A673 (cell line): ENCODE measurements around the gene RPP38.

Experiments used
- EZH2 ChIP-seq: fragments of 200-600 bp; sonication (generic); IDR thresholded peaks from 2 replicates; pipeline ENCODE4 v1.6.1; 2017; ENCODE audit warnings: borderline replicate concordance, low read depth, mild to moderate bottlenecking, mixed read lengths, antibody characterized with exemption, low read length; ENCODE audit not compliant: poor library complexity, severe bottlenecking
- TF ChIP-seq, protein P1 (sequence below): fragments of 300-800, 200-600 bp; sonication (generic); conservative IDR thresholded peaks from 2 replicates; pipeline ENCODE4 v1.5.1; 2017; ENCODE audit warnings: low read depth, mild to moderate bottlenecking, antibody characterized with exemption, low read length, moderate library complexity, mixed read lengths

DNA sequence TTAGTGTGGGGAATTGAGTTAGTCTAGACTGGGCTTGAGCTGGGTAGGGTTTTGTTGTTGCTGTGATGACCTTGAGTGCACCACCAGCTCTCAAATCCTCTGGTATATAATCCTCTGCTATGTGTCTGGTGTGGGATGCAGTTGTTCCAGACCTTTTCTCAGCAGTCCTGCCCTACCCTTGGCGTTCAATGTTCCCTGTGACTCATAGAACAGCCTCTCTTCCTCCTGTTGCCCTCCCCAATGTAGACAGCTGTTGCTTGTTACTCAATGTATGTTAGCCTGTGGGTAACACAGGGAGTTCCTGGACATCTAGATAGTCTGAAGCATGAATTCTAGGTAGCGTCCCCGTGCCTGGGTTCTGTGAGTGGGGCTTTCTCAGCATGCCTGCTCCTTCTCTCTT lies 28.4 kb upstream of the RPP38 start:
- TF ChIP-seq, protein P1, sequence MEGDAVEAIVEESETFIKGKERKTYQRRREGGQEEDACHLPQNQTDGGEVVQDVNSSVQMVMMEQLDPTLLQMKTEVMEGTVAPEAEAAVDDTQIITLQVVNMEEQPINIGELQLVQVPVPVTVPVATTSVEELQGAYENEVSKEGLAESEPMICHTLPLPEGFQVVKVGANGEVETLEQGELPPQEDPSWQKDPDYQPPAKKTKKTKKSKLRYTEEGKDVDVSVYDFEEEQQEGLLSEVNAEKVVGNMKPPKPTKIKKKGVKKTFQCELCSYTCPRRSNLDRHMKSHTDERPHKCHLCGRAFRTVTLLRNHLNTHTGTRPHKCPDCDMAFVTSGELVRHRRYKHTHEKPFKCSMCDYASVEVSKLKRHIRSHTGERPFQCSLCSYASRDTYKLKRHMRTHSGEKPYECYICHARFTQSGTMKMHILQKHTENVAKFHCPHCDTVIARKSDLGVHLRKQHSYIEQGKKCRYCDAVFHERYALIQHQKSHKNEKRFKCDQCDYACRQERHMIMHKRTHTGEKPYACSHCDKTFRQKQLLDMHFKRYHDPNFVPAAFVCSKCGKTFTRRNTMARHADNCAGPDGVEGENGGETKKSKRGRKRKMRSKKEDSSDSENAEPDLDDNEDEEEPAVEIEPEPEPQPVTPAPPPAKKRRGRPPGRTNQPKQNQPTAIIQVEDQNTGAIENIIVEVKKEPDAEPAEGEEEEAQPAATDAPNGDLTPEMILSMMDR: no peak
- TF ChIP-seq EZH2: no peak
